Hepatocyte (in vitro differentiated cells): ENCODE data around the gene MZF1. TPM values are rescaled to one million over a fixed set of nuclear protein-coding genes. Genes with fewer than 3 reads are reported as not detected.

ENCODE experiments used
- DNase-seq: peaks from one replicate; pipeline ENCODE4 v3.0.0-alpha.2; 2016; ENCODE audit warnings: low spot score
- H2AFZ ChIP-seq: fragments of 200-600 bp; sonication (generic); 2 replicates; pipeline ENCODE4 v1.6.0; 2016; ENCODE audit warnings: antibody characterized with exemption, mild to moderate bottlenecking
- H3K27ac ChIP-seq: fragments of 200-600 bp; sonication (generic); 2 replicates; pipeline ENCODE4 v1.5.1; 2016; ENCODE audit warnings: mild to moderate bottlenecking
- H3K27me3 ChIP-seq: fragments of 200-600 bp; sonication (generic); 2 replicates; pipeline ENCODE4 v1.6.1; 2016
- H3K36me3 ChIP-seq: fragments of 200-600 bp; sonication (generic); replicated peaks from 2 replicates; pipeline ENCODE4 v1.5.1; 2016; ENCODE audit warnings: low read depth; ENCODE audit not compliant: insufficient read depth
- H3K4me1 ChIP-seq: fragments of 200-600 bp; sonication (generic); 2 replicates; pipeline ENCODE4 v1.5.1; 2016; ENCODE audit warnings: mild to moderate bottlenecking, moderate library complexity; ENCODE audit not compliant: insufficient read depth
- H3K4me2 ChIP-seq: fragments of 200-600 bp; sonication (generic); 2 replicates; pipeline ENCODE4 v1.6.0; 2016
- H3K4me3 ChIP-seq: fragments of 200-600 bp; sonication (generic); 2 replicates; pipeline ENCODE4 v1.5.1; 2016; ENCODE audit warnings: mild to moderate bottlenecking
- H3K79me2 ChIP-seq: fragments of 200-600 bp; sonication (generic); 2 replicates; pipeline ENCODE4 v1.6.0; 2017; ENCODE audit warnings: mild to moderate bottlenecking
- H3K9me2 ChIP-seq: fragments of 200-600 bp; sonication (generic); replicated peaks from 2 replicates; pipeline ENCODE4 v1.6.0; 2017; ENCODE audit warnings: mild to moderate bottlenecking; ENCODE audit not compliant: insufficient read depth
- H3K9me3 ChIP-seq: fragments of 200-600 bp; sonication (generic); 2 replicates; pipeline ENCODE4 v1.5.1; 2016; ENCODE audit warnings: low read depth, mild to moderate bottlenecking
- H4K20me1 ChIP-seq: fragments of 200-600 bp; sonication (generic); 2 replicates; pipeline ENCODE4 v1.6.0; 2016; ENCODE audit warnings: mild to moderate bottlenecking; ENCODE audit not compliant: insufficient read depth, poor library complexity, severe bottlenecking
- EZH2 ChIP-seq: fragments of 200-600 bp; sonication (generic); IDR thresholded peaks from 2 replicates; pipeline ENCODE4 v1.6.1; 2016; ENCODE audit warnings: antibody characterized with exemption, mild to moderate bottlenecking, borderline replicate concordance
- EZH2phosphoT487 ChIP-seq: fragments of 200-600 bp; sonication (generic); IDR thresholded peaks from one replicate; pipeline ENCODE4 v1.6.1; 2018; ENCODE audit warnings: antibody characterized with exemption, mild to moderate bottlenecking, low read depth, moderate library complexity; ENCODE audit not compliant: unreplicated experiment, severe bottlenecking
- WGBS: methylation state at CpG from one replicate; pipeline ENCODE4 v1.1.6; 2016; ENCODE audit warnings: low lambda C conversion rate; ENCODE audit errors: missing lambda C conversion rate; 5-methylcytosine and 5-hydroxymethylcytosine counted together
- polyA plus RNA-seq: library from polyadenylated mRNA; unstranded; fragments of >200 nt; fragmentation: Nextera tagmentation; extraction: Ambion mirVana; gene quantifications from 2 replicates; pipeline ENCODE4 v1.2.1, GENCODE V29; 2016
- total RNA-seq: library from RNA; depleted of rRNA; stranded (reverse); fragments of >200 nt; gene quantifications from 2 replicates; pipeline ENCODE4 v1.2.3, GENCODE V29; 2014
- TF ChIP-seq, protein P1 (sequence below): fragments of 200-600 bp; sonication (generic); IDR thresholded peaks from 2 replicates; pipeline ENCODE4 v1.5.1; 2016; ENCODE audit warnings: antibody characterized with exemption, mild to moderate bottlenecking; ENCODE audit not compliant: poor library complexity

Gene MZF1
- total and polyA plus RNA-seq, 2 experiments from 2014 or later = 19.9 to 23.5 TPM

DNA sequence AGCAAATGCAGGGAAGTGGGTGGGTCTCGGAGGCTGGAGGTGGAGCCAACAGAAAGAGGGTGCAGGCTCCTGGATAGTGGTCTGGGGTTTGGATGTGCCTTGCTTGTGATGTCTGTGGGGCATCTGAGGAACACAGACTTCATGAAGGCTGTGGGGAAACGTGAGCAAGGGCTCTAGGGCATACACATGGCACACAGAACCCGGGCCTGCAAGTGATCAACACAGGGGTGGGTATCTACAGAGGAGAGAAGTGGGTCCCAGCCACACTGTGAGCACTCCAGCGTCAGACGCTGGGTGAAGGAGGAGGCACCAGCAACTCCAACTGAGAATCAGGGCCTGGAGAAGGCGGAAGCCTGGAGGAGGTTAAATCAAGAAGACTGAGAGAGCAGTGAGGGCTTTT is 9.3 kb downstream of the MZF1 start:
- peaks cover 20% of the 10 kb centered on the region for H3K79me2 ChIP-seq
- TF ChIP-seq EZH2phosphoT487 = no peak
- TF ChIP-seq, protein P1, sequence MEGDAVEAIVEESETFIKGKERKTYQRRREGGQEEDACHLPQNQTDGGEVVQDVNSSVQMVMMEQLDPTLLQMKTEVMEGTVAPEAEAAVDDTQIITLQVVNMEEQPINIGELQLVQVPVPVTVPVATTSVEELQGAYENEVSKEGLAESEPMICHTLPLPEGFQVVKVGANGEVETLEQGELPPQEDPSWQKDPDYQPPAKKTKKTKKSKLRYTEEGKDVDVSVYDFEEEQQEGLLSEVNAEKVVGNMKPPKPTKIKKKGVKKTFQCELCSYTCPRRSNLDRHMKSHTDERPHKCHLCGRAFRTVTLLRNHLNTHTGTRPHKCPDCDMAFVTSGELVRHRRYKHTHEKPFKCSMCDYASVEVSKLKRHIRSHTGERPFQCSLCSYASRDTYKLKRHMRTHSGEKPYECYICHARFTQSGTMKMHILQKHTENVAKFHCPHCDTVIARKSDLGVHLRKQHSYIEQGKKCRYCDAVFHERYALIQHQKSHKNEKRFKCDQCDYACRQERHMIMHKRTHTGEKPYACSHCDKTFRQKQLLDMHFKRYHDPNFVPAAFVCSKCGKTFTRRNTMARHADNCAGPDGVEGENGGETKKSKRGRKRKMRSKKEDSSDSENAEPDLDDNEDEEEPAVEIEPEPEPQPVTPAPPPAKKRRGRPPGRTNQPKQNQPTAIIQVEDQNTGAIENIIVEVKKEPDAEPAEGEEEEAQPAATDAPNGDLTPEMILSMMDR = no peak
- TF ChIP-seq EZH2 = no peak
- H3K27ac ChIP-seq = no peak overlapping the region
- H3K4me2 ChIP-seq = no peak overlapping the region
- no peak for DNase-seq
- no peaks in the 10 kb centered on the region for H4K20me1 ChIP-seq
- H2AFZ ChIP-seq = no peak overlapping the region
- no peaks in the 10 kb centered on the region for H3K9me3 ChIP-seq
- H3K4me3 ChIP-seq = no peak overlapping the region
- H3K27me3 ChIP-seq = no peaks in the 10 kb centered on the region
- 89% methylated on average over 6 of the region's 6 CpGs for WGBS
- H3K9me2 ChIP-seq = no peaks in the 10 kb centered on the region
- peaks cover 8% of the 10 kb centered on the region for H3K4me1 ChIP-seq
- H3K36me3 ChIP-seq = no peaks in the 10 kb centered on the region

DNA sequence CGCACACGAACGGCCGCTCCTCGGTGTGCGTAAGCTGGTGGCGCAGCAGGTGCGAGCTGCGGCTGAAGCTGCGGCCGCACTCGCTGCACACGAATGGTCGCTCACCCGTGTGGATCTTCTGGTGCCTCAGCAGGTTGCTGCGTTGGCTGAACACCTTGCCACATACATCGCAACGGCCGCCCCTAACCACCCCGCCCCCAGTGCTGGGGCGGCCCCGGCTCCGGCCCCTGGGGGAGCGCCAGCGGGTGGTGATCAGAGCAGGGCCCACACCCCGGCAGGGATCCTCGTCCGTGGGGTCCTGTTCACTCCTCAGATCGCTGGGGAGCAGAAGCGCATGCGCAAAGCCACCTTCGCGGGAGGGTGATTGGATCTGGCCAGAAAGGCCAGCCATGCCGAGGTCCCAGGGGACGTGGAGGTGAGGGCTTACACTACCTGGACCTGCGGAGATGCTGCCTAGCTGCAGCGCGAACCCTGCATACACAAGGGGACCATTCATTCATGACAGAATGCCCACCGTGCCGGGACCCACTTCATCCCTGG is 10.0 kb downstream of the MZF1 start:
- Histone ChIP-seq H3K36me3 (no peaks in the 10 kb centered on the region), H3K4me2 (peak overlapping the region; percentile 73), H3K4me3 (no peak overlapping the region), H3K4me1 (peaks cover 8% of the 10 kb centered on the region), H3K9me3 (no peaks in the 10 kb centered on the region), H2AFZ (no peak overlapping the region), H3K27me3 (no peaks in the 10 kb centered on the region), H4K20me1 (no peaks in the 10 kb centered on the region), H3K79me2 (peaks cover 20% of the 10 kb centered on the region), H3K9me2 (no peaks in the 10 kb centered on the region), H3K27ac (no peak overlapping the region)
- 60% methylated on average over 32 of the region's 40 CpGs for WGBS
- peak; percentile 8 for DNase-seq
- TF ChIP-seq EZH2 (no peak), EZH2phosphoT487 (no peak)
- TF ChIP-seq, protein P1 = no peak

DNA sequence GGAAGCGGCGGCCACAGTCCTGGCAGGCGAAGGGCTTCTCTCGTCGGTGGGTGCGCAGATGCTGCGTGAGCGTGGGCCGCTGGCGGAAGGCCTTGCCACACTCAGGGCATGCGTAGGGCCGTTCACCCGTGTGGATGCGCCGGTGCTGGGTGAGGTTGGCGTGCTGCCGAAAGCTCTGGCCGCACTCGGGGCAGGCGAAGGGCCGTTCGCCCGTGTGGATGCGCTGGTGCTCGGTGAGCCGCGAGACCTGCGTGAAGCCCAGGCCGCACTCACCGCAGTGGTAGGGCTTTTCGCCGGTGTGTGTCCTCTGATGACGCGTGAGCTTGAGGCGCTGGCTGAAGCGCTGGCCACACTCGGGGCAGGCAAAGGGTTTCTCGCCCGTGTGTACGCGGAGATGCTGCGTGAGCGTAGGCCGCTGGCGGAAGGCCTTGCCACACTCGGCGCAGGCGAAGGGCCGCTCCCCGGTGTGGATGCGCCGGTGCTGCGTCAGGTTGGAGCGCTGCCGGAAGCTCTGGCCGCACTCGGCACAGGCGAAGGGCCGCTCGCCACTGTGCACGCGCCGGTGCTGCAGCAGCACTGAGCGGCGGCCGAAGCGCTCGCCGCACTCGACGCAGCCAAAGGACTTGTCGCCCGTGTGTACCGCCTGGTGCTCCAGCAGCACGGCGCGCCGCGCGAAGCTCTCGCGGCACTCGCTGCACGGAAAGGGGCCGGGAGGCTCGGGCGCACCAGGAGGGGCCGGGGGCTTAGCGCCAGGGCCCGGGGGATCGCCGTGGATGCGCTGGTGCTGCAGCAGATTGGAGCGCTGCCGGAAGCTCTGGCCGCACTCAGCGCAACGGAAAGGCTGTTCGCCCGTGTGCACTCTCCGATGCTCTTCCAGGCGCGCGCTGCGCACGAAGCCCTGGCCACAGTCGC is 10.8 kb downstream of the MZF1 start:
- no peak overlapping the region for H3K4me3 ChIP-seq
- H3K36me3 ChIP-seq = no peaks in the 10 kb centered on the region
- H3K4me2 ChIP-seq = peak overlapping the region; percentile 73
- no peak overlapping the region for H3K27ac ChIP-seq
- H3K9me3 ChIP-seq = no peaks in the 10 kb centered on the region
- H3K9me2 ChIP-seq = no peaks in the 10 kb centered on the region
- no peak for TF ChIP-seq EZH2phosphoT487
- TF ChIP-seq EZH2 = no peak
- TF ChIP-seq, protein P1 = no peak
- H3K79me2 ChIP-seq = peaks cover 27% of the 10 kb centered on the region
- DNase-seq = peak; percentile 27
- WGBS = 75% methylated on average over 83 of the region's 107 CpGs
- H3K27me3 ChIP-seq = no peaks in the 10 kb centered on the region
- no peaks in the 10 kb centered on the region for H4K20me1 ChIP-seq
- peaks cover 8% of the 10 kb centered on the region for H3K4me1 ChIP-seq
- no peak overlapping the region for H2AFZ ChIP-seq
